ENCODE results near the gene RTN4. TPM values are rescaled to one million over a fixed set of nuclear protein-coding genes. Genes with fewer than 3 reads are reported as not detected.
A peak's percentile ranks its signal among the peaks of the same experiment; 100 is the strongest.

RTN4 gene
- total RNA-seq, 1 donor from 2014 or later: 92.2 TPM

GRCh38 chr2:55038428-55038827 lies 11.8 kb downstream of the RTN4 start:
- DNase-seq (ENCODE audit: low read depth in 2 of 2): no peak

DNA sequence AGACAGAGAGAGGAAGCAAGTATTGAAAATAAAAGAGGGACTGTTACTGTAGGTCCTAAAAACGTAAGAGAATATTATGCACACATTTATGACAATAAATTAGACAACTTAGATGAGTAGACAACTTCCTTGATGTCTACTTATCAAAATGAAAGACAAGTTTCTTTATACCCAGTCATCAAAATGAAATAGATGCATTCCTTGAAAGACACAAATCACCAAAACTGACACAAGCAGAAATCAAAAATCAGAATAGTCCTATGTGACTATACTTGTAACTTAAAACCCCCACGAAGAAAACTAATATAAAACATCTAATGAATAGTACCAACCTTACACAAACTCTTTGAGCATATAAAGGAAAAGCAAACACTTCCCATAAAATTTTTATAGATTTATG lies 14.5 kb downstream of the RTN4 start:
- no peak for DNase-seq (ENCODE audit: low read depth in 2 of 2)

- DNase-seq (ENCODE audit: low read depth in 2 of 2): peak; percentile 60 to 70
Measured at GRCh38 chr2:55033921-55034320, 16.3 kb downstream of the RTN4 start.

DNA sequence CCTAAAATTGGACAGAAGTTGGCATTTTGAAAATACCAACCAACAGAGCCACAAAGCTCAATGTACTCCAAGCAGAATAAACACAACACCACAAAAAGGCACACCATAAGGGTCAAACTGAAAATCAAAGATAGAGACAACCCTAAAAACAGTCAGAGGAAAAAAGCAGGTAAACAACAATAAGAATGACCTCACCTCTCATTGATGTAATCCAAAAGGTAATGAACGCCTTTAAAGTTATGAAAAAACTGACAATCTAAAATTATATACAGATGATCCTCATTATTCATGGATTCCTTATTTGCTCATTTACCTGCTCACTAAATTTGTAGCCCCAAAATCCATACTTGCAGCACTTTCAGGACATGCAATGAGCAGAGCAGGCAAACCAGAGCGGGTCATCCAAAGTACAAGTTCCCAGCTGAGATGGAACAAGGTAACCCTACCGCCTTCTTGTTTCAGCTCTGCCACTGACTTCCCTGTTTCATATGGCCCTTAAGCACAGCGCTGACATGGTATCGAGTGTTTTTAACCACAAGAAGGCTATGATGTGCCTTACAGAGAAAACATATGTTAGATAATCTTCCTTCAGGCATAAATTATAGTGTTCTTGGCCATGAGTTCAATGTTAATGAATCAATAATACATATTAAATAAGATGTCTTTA lies 17.0 kb downstream of the RTN4 start:
- no peak for DNase-seq (ENCODE audit: low read depth in 2 of 2)

- no peak for DNase-seq (ENCODE audit: low read depth in 2 of 2)
Measured at GRCh38 chr2:55031505-55031904, 18.7 kb downstream of the RTN4 start.

DNA sequence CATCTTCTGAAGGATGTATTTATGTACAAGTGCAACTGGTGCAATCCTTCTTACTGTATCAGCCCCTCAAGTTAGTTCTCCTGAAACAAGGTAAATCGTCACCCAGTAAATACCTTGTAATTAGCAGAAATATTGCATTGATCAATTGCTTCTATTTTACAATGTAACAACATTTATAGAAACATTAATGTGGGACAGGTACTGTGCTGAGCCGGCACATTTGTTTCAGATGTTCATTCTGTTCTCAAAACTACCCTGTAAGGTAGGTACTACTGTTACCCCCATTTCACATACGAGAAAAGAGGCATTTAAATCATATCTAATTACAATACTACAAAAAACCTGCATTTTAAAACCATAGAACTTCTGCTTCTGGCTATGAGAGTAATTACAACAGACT lies 19.5 kb downstream of the RTN4 start:
- DNase-seq (ENCODE audit: low read depth in 2 of 2): no peak

DNA sequence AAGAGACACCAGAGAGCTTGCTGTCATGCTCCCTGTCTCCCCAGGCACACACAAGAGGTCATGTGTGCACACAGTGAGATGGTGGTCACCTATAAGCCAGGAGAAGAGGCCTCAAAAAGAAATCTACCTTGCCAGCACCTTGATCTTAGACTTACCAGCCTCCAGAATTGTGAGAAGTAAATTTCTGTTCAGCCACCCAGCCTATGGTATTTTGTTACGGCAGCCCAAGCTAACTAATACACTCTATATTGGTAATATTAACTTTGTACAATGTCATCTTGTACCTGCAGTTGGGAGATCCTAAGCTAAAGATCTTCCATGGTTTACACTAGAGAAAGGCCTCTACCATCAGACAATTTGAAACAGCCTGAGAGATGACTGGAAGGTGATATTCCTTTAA lies 21.2 kb downstream of the RTN4 start:
- DNase-seq (ENCODE audit: low read depth in 2 of 2): no peak

DNA sequence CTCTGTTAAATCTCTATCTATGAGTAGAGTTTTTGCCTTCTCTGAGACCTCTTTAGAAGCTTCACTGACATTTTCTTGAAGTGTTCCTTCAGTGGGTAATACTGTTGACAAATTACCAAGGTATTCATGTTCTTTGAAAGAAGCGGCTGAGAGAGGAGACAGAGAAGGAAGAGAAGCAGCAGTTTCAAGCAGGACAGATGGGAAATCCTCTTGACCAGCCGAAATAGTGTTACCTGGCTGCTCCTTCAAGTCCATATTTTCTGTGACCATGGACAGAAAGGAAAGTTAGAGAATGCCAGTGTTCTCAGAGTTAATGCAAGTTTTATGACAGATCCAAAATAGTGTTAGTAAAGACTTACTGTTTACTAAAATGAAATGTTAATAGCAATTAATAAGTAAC lies 23.0 kb downstream of the RTN4 start:
- DNase-seq (ENCODE audit: low read depth in 2 of 2): no peak

DNA sequence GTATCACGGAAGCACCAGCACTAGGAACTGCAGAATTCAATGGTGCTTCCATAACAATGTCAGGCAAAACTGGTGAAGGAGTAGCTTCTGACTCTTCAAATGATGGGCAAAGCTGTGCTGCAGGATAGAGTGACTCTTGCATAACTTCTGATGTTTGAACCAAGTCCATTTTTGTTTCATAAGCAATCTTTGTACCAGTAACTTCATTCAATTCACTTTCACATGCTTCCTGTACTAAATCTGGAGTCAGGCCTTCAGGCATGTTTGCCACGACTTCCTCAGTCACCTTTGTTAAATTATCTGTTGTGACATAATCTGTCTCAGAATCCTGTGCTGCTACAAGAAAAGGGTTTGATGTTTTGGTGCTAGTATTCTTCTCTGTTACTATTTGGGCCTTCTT lies 24.0 kb downstream of the RTN4 start:
- DNase-seq (ENCODE audit: low read depth in 2 of 2): no peak

DNA sequence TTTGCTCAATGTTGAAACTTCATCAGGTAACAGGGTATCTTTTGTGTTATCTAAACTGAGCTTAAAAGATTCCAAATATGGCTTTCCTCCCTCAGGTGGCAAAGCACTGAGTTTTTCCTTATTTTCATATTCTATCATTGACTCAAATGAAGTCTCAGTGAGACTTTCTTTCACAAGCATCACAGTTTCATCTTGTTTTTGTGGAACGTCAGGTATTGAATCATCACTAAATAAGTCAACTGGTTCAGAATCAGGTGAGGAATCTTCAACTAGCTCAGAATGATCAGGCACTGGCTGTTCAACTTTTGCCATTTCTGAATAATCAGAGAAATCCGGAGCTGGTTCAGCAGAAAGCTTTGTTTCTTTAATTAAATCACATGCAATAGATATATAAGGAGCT lies 24.6 kb downstream of the RTN4 start:
- no peak for DNase-seq (ENCODE audit: low read depth in 2 of 2)

DNA sequence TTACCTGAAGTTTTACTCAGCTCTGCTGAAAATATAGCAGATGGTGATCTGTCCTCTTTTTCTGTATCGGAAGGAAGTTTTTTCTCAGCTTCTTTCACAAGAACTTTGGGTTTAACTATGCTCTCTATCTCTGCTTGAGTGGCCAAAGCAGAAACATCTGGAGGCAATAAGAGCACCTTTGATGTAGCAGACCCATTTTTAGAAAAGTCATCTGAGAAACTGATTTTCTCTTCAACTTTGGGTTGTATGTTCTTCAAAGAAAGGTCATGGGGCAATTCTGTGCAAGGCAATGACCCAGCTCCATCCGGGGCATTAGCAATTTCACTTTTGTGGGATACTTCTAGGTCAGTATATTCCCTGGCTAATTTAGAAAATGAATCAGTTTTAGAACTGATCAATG lies 25.2 kb downstream of the RTN4 start:
- no peak for DNase-seq (ENCODE audit: low read depth in 2 of 2)

GRCh38 chr2:55022476-55022875 lies 27.8 kb downstream of the RTN4 start:
- no peak for DNase-seq (ENCODE audit: low read depth in 2 of 2)

- DNase-seq (ENCODE audit: low read depth in 2 of 2): peak in 1 of 2 donors; percentile 21
Measured at GRCh38 chr2:55019526-55020258, 30.6 kb downstream of the RTN4 start.

DNA sequence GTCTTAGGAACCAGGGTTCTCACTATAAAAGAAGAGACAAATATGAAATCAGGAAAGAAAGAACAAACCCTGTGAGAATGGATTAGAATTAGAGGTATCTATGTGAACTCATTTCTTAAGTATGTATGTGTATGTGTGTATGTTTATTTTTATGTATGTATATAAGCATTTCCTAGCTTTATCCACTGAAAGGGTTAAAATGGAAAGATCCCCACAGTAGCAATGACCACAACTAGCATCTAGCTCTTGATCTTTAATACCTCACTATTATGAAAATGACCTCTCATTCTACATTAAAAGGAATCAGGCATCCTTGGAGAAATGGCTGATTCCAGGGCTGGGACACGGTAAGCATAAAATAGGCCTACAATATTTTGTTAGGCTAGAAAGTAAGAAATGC lies 31.6 kb downstream of the RTN4 start:
- no peak for DNase-seq (ENCODE audit: low read depth in 2 of 2)

GRCh38 chr2:55017880-55018279 lies 32.4 kb downstream of the RTN4 start:
- no peak for DNase-seq (ENCODE audit: low read depth in 2 of 2)

- no peak for DNase-seq (ENCODE audit: low read depth in 2 of 2)
Measured at GRCh38 chr2:55017428-55017827, 32.8 kb downstream of the RTN4 start.

- peak; percentile 64 to 82 for DNase-seq (ENCODE audit: low read depth in 2 of 2)
Measured at GRCh38 chr2:55014962-55015939, 35.0 kb downstream of the RTN4 start.

DNA sequence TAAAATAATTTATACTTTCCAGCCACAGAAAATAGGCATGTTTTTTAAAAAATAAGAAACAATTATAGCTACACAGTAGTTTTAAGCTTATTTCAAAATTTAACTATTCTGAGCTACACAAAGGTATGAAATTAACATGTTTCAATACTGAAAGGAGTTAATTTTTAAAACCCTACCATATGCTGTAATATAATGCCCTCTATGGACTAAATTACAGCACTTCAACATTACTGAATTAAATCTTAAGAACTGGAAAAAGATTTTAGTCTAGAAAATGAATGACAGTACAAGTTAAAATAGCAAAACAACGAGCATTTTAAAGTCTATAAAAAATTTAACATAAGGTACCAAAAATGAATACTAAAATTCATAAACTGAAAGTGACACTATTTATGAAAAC lies 36.3 kb downstream of the RTN4 start:
- DNase-seq (ENCODE audit: low read depth in 2 of 2): no peak

- DNase-seq (ENCODE audit: low read depth in 2 of 2): no peak
Measured at GRCh38 chr2:55012672-55013484, 37.4 kb downstream of the RTN4 start.

DNA sequence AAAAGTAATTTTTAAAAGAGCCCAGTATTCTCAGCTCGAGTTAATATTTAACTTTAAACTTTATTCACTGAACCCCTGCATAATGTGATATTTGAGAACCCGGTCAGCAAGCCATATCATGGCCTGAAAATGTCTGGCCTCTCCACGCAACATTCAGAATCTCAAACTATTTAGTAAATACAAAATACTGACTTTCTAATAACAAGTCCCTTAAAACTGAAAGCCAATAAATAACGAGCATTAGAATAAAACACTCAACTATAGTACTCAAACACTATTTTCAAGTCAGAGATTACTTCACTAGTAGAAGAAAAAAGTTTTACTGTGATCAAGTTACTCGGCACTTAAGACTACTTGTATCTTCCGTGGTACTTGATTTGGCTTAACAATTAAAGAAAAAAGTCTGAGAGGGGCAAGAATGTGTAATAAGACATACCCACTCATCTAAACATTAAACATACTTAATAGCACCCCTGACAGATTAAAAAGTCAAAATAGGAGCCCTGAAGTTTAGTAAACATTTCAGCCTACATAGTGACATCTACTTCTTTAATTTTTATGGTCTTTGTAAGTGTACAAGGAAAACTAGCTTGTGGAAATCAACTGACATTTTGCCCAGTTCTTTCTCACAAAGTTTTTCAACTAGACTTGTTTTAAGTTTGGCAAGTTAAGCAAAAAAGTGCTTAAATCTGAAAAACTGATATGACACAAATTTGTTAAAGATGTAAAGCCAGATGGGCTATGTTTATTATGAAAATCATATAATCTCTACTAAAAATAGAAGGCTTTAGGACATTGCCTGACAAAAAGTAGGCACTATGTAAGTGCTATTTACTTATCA lies 38.2 kb downstream of the RTN4 start:
- no peak for DNase-seq (ENCODE audit: low read depth in 2 of 2)
